RWPE2 (cell line): ENCODE results near the gene MRPS5.

Experiments used
- ATAC-seq: fragments of 200-7000 bp; cut with Tn5 transposase; 3 replicates; pipeline ENCODE4 v1.9.1; 2021; ENCODE audit warnings: low read depth
- DNase-seq: peaks from one replicate; pipeline ENCODE4 v3.0.0-alpha.2; 2020; ENCODE audit warnings: low spot score
- H3K27ac ChIP-seq: fragments of 450-650 bp; 2 replicates; pipeline ENCODE4 v1.5.1; 2017; ENCODE audit warnings: mild to moderate bottlenecking; ENCODE audit not compliant: poor library complexity, severe bottlenecking
- H3K27me3 ChIP-seq: fragments of 250-450 bp; sonication (Bioruptor Pico); 2 replicates; pipeline ENCODE4 v1.5.1; 2021; ENCODE audit warnings: mild to moderate bottlenecking, moderate library complexity; ENCODE audit not compliant: insufficient read depth, poor library complexity, severe bottlenecking
- H3K36me3 ChIP-seq: fragments of 250-450 bp; sonication (Bioruptor Pico); 2 replicates; pipeline ENCODE4 v1.5.1; 2020; ENCODE audit warnings: low read depth, mild to moderate bottlenecking, moderate library complexity
- H3K4me1 ChIP-seq: fragments of 250-450 bp; sonication (Bioruptor Pico); 2 replicates; pipeline ENCODE4 v1.5.1; 2021; ENCODE audit warnings: mild to moderate bottlenecking, moderate library complexity; ENCODE audit not compliant: insufficient read depth, poor library complexity, severe bottlenecking
- H3K4me3 ChIP-seq: fragments of 250-450 bp; sonication (Bioruptor Pico); 2 replicates; pipeline ENCODE4 v1.5.1; 2021; ENCODE audit warnings: mild to moderate bottlenecking, moderate library complexity; ENCODE audit not compliant: severe bottlenecking
- H3K9me3 ChIP-seq: fragments of 250-450 bp; sonication (Bioruptor Pico); 2 replicates; pipeline ENCODE4 v1.5.1; 2021; ENCODE audit warnings: mild to moderate bottlenecking, moderate library complexity; ENCODE audit not compliant: severe bottlenecking
- TF ChIP-seq, protein P1 (sequence below): fragments of 450-650 bp; IDR thresholded peaks from one replicate; pipeline ENCODE4 v1.5.1; 2017; ENCODE audit warnings: mild to moderate bottlenecking, moderate library complexity; ENCODE audit not compliant: poor library complexity, severe bottlenecking

The MRPS5 gene

DNA sequence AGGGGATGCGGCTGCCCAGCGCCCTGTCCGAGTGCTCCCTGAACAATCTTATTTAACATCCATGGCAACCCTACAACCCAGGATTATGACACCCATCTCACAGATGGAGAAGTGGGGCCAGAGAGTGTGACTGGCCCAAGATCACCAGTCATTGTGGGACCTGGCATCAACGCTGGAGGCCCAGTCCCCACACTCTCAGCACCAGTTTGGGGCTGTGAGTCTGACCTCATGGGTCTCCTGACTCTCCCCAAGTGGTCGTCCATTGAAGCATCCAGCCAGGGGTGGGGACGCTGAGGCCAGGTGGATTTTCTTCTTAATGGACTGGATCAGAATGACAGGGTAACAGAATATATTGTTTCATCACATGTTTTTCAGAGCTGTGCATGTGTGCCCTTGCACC lies 71.6 kb downstream of the MRPS5 start:
- Histone ChIP-seq H3K27me3 (no peaks in the 10 kb centered on the region), H3K4me1 (peaks cover 4% of the 10 kb centered on the region), H3K9me3 (no peaks in the 10 kb centered on the region), H3K36me3 (no peaks in the 10 kb centered on the region), H3K4me3 (no peak overlapping the region), H3K27ac (no peak overlapping the region)
- ATAC-seq (no peak), DNase-seq (no peak)
- TF ChIP-seq, protein P1, sequence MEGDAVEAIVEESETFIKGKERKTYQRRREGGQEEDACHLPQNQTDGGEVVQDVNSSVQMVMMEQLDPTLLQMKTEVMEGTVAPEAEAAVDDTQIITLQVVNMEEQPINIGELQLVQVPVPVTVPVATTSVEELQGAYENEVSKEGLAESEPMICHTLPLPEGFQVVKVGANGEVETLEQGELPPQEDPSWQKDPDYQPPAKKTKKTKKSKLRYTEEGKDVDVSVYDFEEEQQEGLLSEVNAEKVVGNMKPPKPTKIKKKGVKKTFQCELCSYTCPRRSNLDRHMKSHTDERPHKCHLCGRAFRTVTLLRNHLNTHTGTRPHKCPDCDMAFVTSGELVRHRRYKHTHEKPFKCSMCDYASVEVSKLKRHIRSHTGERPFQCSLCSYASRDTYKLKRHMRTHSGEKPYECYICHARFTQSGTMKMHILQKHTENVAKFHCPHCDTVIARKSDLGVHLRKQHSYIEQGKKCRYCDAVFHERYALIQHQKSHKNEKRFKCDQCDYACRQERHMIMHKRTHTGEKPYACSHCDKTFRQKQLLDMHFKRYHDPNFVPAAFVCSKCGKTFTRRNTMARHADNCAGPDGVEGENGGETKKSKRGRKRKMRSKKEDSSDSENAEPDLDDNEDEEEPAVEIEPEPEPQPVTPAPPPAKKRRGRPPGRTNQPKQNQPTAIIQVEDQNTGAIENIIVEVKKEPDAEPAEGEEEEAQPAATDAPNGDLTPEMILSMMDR = no peak

DNA sequence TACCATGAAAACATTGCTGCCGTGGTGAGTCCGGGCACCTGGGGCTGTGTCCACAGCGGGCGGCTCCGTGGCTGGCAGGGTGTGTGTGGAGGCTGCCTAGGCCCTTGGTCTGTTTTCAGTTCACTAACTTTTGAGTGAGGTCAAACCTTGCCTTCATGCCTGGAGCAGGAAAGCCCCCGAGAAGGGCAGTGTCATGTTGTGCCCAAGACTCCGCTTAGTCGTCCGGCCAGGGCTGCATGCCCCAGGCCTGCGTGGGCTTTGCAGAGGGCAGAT lies 72.0 kb downstream of the MRPS5 start:
- no peak overlapping the region for H3K4me3 ChIP-seq
- H3K27ac ChIP-seq = no peak overlapping the region
- H3K36me3 ChIP-seq = no peaks in the 10 kb centered on the region
- peaks cover 4% of the 10 kb centered on the region for H3K4me1 ChIP-seq
- TF ChIP-seq, protein P1 = no peak
- no peak for ATAC-seq
- no peak for DNase-seq
- H3K9me3 ChIP-seq = no peaks in the 10 kb centered on the region
- no peaks in the 10 kb centered on the region for H3K27me3 ChIP-seq

DNA sequence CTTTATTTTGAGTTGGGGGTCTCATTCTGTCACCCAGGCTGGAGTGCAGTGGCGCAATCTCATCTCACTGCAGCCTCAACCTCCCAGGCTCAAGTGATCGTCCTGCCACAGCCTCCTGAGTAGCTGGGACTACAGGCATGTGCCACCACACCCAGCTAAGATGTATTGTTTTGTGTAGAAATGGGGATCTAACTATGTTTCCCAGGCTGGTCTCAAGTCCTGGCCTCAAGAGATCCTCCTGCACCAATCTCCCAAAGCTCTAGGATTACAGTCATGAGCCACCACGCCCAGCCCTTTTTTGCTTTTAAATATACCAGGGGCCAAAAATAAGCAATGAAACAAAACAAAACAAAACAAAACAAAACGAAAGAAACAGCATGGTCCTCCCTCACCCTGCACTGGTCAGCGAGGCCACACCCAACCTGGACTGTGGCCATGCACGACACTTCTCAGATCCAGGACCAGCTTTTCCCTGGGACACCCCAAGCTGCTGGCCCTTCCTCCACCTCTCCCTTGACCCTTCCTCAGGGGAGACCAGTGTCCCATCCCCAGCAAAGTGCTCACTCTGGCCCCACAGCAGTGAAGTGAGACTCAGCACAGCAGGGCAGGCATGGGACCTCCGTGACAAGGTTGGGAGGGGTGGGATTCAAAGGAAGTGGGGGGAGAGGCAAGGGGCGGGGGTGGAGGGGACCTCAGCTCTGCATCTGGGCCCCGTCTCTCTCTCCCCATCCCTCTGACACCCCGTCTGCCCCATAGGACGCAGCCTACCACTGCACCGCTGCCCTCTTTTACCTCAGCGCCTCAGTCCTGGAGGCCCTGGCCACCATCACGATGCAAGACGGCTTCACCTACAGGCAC lies 72.6 kb downstream of the MRPS5 start:
- Histone ChIP-seq H3K36me3 (no peaks in the 10 kb centered on the region), H3K9me3 (no peaks in the 10 kb centered on the region), H3K27ac (no peak overlapping the region), H3K27me3 (peaks cover 3% of the 10 kb centered on the region), H3K4me1 (peaks cover 4% of the 10 kb centered on the region), H3K4me3 (no peak overlapping the region)
- TF ChIP-seq, protein P1 = no peak
- no peak for DNase-seq
- no peak for ATAC-seq

DNA sequence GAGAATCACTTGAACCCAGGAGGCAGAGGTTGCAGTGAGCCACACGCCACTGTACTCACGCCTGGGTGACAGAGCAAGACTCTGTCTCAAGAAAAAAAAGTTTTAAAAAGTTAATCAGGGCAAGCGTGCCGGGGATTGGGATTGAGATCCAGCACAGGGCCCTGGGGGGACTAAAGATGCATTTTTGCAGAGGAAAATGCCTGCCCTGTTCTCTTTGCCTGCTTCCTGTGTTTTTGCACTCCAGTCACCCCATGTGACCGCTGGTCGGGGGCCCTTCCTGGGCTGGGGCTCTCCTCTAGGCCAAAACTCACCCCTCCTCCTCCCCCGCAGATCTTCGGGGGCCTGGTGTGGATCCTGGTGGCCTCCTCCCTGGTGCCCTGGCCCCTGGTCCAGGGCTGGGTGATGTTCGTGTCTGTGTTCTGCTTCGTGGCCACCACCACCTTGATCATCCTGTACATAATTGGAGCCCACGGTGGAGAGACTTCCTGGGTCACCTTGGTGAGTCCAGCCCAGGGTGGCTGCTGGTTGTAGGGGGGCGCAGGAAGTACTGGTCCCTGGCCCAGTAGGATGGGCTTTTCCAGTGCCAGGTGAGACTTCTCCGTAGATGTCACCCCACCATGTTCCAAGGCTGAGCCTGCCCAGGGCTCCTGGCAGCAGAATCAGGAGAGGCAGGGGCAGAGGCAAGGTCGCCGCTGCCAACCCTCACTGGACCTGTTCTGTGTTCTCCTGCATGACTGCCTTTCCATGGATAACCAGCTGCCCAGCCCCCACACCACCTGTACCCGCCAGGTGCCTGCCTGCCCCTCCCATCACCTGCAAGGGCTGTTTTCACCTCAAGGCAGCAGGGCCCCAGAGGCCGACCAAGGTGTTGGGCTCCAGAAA lies 73.7 kb downstream of the MRPS5 start:
- DNase-seq (no peak), ATAC-seq (no peak)
- Histone ChIP-seq H3K27me3 (peaks cover 3% of the 10 kb centered on the region), H3K36me3 (no peaks in the 10 kb centered on the region), H3K9me3 (no peaks in the 10 kb centered on the region), H3K27ac (no peak overlapping the region), H3K4me1 (peaks cover 4% of the 10 kb centered on the region), H3K4me3 (no peak overlapping the region)
- TF ChIP-seq, protein P1 = no peak
